SH-SY5Y (cell line): ENCODE measurements around the gene HDAC9.

ENCODE experiments used
- GATA2 ChIP-seq: IDR thresholded peaks from 2 replicates; pipeline ENCODE4 v1.6.1; 2011; ENCODE audit warnings: mild to moderate bottlenecking, low read depth, low read length
- GATA3 ChIP-seq: IDR thresholded peaks from 2 replicates; pipeline ENCODE4 v1.6.1; 2011; ENCODE audit warnings: low read depth, mild to moderate bottlenecking, low read length, moderate library complexity

- no peak for TF ChIP-seq GATA3
- no peak for TF ChIP-seq GATA2
Observed at GRCh38 chr7:18962031-18962430, 466.5 kb downstream of the HDAC9 start.
